ENCODE measurements around the gene PNKD. TPM values are rescaled to one million over a fixed set of nuclear protein-coding genes. Genes with fewer than 3 reads are reported as not detected.
"Not testable (repeated sequence)": the region's sequence is repeated elsewhere in the genome, so short reads cannot be mapped to it uniquely, and the experiment has no call there.

The PNKD gene
- total RNA-seq, 1 donor from 2014 or later = 45.0 TPM

GRCh38 chr2:218272531-218273212 lies 2.4 kb downstream of the PNKD start:
- Mint-ChIP-seq H3K4me3 (ENCODE audit: unreplicated experiment) (peak overlapping the region; percentile 26), H3K4me1 (ENCODE audit: unreplicated experiment) (peaks cover 37% of the 10 kb centered on the region), H3K27ac (ENCODE audit: unreplicated experiment) (peak overlapping the region; percentile 63), H3K36me3 (ENCODE audit: unreplicated experiment) (peaks cover 21% of the 10 kb centered on the region), H3K27me3 (ENCODE audit: unreplicated experiment) (no peaks in the 10 kb centered on the region), H3K9me3 (ENCODE audit: unreplicated experiment) (no peaks in the 10 kb centered on the region)
- DNase-seq (ENCODE audit: extremely low spot score, unreplicated experiment) = peak; percentile 93
- TF ChIP-seq CTCF (IDR thresholded peaks at IDR 0.05) = peak; percentile 93

GRCh38 chr2:218273214-218273907 lies 3.0 kb downstream of the PNKD start:
- H3K27me3 Mint-ChIP-seq (ENCODE audit: unreplicated experiment); H3K4me3 Mint-ChIP-seq (ENCODE audit: unreplicated experiment); DNase-seq (ENCODE audit: extremely low spot score, unreplicated experiment); H3K9me3 Mint-ChIP-seq (ENCODE audit: unreplicated experiment): not testable (repeated sequence)
- H3K4me1 Mint-ChIP-seq (ENCODE audit: unreplicated experiment) = peaks cover 37% of the 10 kb centered on the region
- H3K27ac Mint-ChIP-seq (ENCODE audit: unreplicated experiment) = peak overlapping the region; percentile 63
- H3K36me3 Mint-ChIP-seq (ENCODE audit: unreplicated experiment) = peaks cover 23% of the 10 kb centered on the region

GRCh38 chr2:218273908-218274249 lies 3.6 kb downstream of the PNKD start:
- Mint-ChIP-seq H3K4me3 (ENCODE audit: unreplicated experiment) (no peak overlapping the region), H3K4me1 (ENCODE audit: unreplicated experiment) (peaks cover 34% of the 10 kb centered on the region), H3K27ac (ENCODE audit: unreplicated experiment) (peak overlapping the region; percentile 63), H3K27me3 (ENCODE audit: unreplicated experiment) (no peaks in the 10 kb centered on the region), H3K36me3 (ENCODE audit: unreplicated experiment) (peaks cover 23% of the 10 kb centered on the region), H3K9me3 (ENCODE audit: unreplicated experiment) (no peaks in the 10 kb centered on the region)
- no peak for DNase-seq (ENCODE audit: extremely low spot score, unreplicated experiment)
- TF ChIP-seq CTCF (IDR thresholded peaks at IDR 0.05) = no peak

DNA sequence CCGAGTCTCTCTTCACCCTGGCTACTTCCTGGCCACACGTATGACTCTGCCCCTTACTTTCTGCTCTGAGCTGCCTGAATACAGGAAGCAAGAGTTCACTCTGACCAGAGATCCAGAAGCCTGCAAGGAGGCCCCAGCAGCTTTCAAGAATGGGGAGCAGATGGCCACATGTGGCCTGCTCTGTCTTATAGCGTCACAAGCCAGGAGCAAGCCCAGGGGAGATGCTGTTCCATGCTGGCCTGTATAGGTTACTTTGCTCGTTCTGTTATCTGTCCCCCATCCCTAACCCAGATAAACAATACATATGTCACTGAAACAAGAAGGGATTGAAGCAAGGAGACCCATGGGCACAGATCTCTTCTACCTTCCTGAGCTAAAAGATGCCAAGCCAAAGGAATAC lies 4.3 kb downstream of the PNKD start:
- peaks cover 24% of the 10 kb centered on the region for H3K36me3 Mint-ChIP-seq (ENCODE audit: unreplicated experiment)
- H3K27me3 Mint-ChIP-seq (ENCODE audit: unreplicated experiment) = no peaks in the 10 kb centered on the region
- peak overlapping the region; percentile 44 for H3K27ac Mint-ChIP-seq (ENCODE audit: unreplicated experiment)
- TF ChIP-seq CTCF (IDR thresholded peaks at IDR 0.05) = no peak
- DNase-seq (ENCODE audit: extremely low spot score, unreplicated experiment) = no peak
- H3K4me3 Mint-ChIP-seq (ENCODE audit: unreplicated experiment) = no peak overlapping the region
- H3K4me1 Mint-ChIP-seq (ENCODE audit: unreplicated experiment) = peaks cover 28% of the 10 kb centered on the region
- no peaks in the 10 kb centered on the region for H3K9me3 Mint-ChIP-seq (ENCODE audit: unreplicated experiment)

DNA sequence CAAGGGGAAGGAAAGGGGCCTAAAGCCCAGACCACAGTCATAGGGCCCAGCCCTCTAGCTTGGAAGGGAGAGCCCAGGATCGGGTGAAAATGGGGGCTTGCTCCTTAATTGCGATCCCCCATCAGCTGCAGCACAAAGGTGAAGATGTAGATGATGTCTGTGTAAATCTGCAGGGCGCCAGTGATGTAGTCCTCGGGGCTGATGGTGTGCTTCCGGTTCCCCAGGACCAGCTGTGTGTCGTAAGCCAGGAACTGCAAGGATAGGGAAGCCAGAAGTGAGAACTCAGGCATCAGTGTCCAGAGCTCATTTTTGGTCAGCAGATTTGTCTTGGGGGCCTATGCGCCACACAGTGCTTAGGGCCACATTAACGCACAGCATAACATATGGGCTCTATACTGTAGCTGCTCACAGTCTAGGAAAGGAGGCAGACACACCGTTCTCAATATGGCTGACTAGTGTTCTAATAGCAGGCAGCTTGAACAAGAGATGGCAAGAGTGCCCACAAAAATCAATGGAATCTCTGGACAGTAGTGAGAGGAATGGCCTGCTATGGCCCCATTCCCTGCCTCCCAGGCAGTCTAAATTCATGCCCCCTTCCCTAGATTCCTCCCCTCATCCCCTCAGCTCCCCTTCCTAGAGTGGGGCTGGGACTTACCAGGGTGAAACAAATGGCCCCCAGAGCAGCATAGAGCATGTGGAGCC lies 5.2 kb downstream of the PNKD start:
- Mint-ChIP-seq H3K4me3 (ENCODE audit: unreplicated experiment) (no peak overlapping the region), H3K9me3 (ENCODE audit: unreplicated experiment) (no peaks in the 10 kb centered on the region), H3K36me3 (ENCODE audit: unreplicated experiment) (peaks cover 31% of the 10 kb centered on the region), H3K27me3 (ENCODE audit: unreplicated experiment) (no peaks in the 10 kb centered on the region), H3K4me1 (ENCODE audit: unreplicated experiment) (peaks cover 27% of the 10 kb centered on the region), H3K27ac (ENCODE audit: unreplicated experiment) (no peak overlapping the region)
- DNase-seq (ENCODE audit: extremely low spot score, unreplicated experiment) = no peak
- no peak for TF ChIP-seq CTCF (IDR thresholded peaks at IDR 0.05)
